Measurements from ENCODE around the gene GAB2.

GRCh38 chr11:78251083-78251775, 166.4 kb downstream of the GAB2 start:
- TF ChIP-seq EP300 (IDR thresholded peaks at IDR 0.05) (no peak), CTCF (IDR thresholded peaks at IDR 0.05) (no peak)
